K562 (cell line): Measurements from ENCODE around the gene SLC24A3. TPM values are rescaled to one million over a fixed set of nuclear protein-coding genes. Genes with fewer than 3 reads are reported as not detected.

ENCODE experiments used
- ATAC-seq: fragments of 200-7000 bp; cut with Tn5 transposase; 3 replicates; pipeline ENCODE4 v1.9.1; 2020; ENCODE audit warnings: moderate library complexity
- BruUV-seq: library from RNA; stranded (reverse); fragments of 400-500 nt; replicated peaks from 2 replicates; lab custom pipeline; 2021; lab: Mats Ljungman, UMichigan
- CTCF ChIA-PET: fragments of 300-600 bp; formaldehyde crosslinking; extraction: SDS; loops from one replicate; lab custom pipeline; 2021; ENCODE audit warnings: low intra/inter-chr PET ratio; lab: Yijun Ruan, JAX
- POLR2A ChIA-PET: fragments of 300-600, 350-650 bp; sonication (Branson Sonifier 250); formaldehyde crosslinking; extraction: SDS; loops from one replicate; lab custom pipeline; 2021; ENCODE audit warnings: antibody characterized with exemption, inconsistent platforms; lab: Yijun Ruan, JAX
- DNase-seq, 4 experiments: peaks; one replicate each; pipeline versions ENCODE4 v3.0.0 to v3.0.0-alpha.2; 2011 to 2018; ENCODE audit warnings: low spot score in 3 of 4, mixed read lengths in 3 of 4; ENCODE audit errors: extremely low read depth in 1 of 4
- FAIRE-seq: peaks from 2 replicates; lab custom pipeline; 2011; peaks lifted over from hg19 to GRCh38; lab: Jason Lieb, UNC
- H2AFZ ChIP-seq: 2 replicates; pipeline ENCODE4 v1.6.0; 2011; ENCODE audit warnings: low read depth, low read length, control low read depth, inconsistent platforms
- H3K27ac ChIP-seq: fragments of 200-600 bp; 3 replicates; pipeline ENCODE4 v1.8.0; 2011; ENCODE audit warnings: low read depth, mild to moderate bottlenecking, control low read depth, inconsistent platforms, low read length, moderate library complexity, mixed read lengths; ENCODE audit errors: extremely low read depth
- H3K27me3 ChIP-seq, 2 experiments: fragments of 300-600 bp in 1 of 2; 2 replicates in 1 of 2; 3 replicates in 1 of 2; pipeline versions ENCODE4 v1.6.0 to v1.8.0; 2011; ENCODE audit warnings: inconsistent platforms in 2 of 2, low read length in 2 of 2, mild to moderate bottlenecking in 1 of 2, mixed read lengths in 1 of 2, moderate library complexity in 1 of 2; ENCODE audit not compliant: control insufficient read depth in 2 of 2, insufficient read depth in 2 of 2
- H3K36me3 ChIP-seq: fragments of 300-600 bp; 3 replicates; pipeline ENCODE4 v1.8.0; 2011; ENCODE audit warnings: mild to moderate bottlenecking, low read length, inconsistent platforms; ENCODE audit not compliant: control insufficient read depth, insufficient read depth
- H3K4me1 ChIP-seq, 2 experiments: fragments of 200-600 bp in 1 of 2; replicated peaks in 1 of 2; 2 replicates in 1 of 2; 3 replicates in 1 of 2; pipeline versions ENCODE4 v1.5.1 to v1.8.0; 2011; ENCODE audit warnings: inconsistent platforms in 2 of 2, low read length in 2 of 2, mild to moderate bottlenecking in 1 of 2, mixed read lengths in 1 of 2, moderate library complexity in 1 of 2; ENCODE audit not compliant: control insufficient read depth in 2 of 2, insufficient read depth in 2 of 2
- H3K4me2 ChIP-seq: 2 replicates; pipeline ENCODE4 v1.6.1; 2011; ENCODE audit warnings: low read length, control low read depth, inconsistent platforms, mixed read lengths; ENCODE audit not compliant: insufficient read depth
- H3K4me3 ChIP-seq: fragments of 200-600 bp; sonication (generic), shearing (Covaris generic); 2 replicates; pipeline ENCODE4 v1.5.1; 2016; ENCODE audit warnings: control low read depth, inconsistent platforms
- H3K79me2 ChIP-seq: fragments of 200-600 bp; 3 replicates; pipeline ENCODE4 v1.8.0; 2011; ENCODE audit warnings: low read length, inconsistent platforms; ENCODE audit not compliant: control insufficient read depth, insufficient read depth
- H3K9ac ChIP-seq, 2 experiments: 2 replicates each; pipeline versions ENCODE4 v1.6.0 to v1.6.1; 2011; ENCODE audit warnings: low read depth in 2 of 2, low read length in 2 of 2, control low read depth in 1 of 2, inconsistent platforms in 1 of 2, mild to moderate bottlenecking in 1 of 2, mixed read lengths in 1 of 2; ENCODE audit not compliant: insufficient read depth in 1 of 2
- H3K9me1 ChIP-seq: one replicate; pipeline ENCODE4 v1.6.0; 2011; ENCODE audit warnings: inconsistent platforms, mild to moderate bottlenecking, low read length, moderate library complexity; ENCODE audit not compliant: control insufficient read depth, insufficient read depth
- H3K9me3 ChIP-seq: replicated peaks from 2 replicates; pipeline ENCODE4 v1.5.1; 2011; ENCODE audit warnings: low read depth, low read length, inconsistent platforms; ENCODE audit not compliant: control insufficient read depth, insufficient read depth
- H4K20me1 ChIP-seq: replicated peaks from 2 replicates; pipeline ENCODE4 v1.6.1; 2011; ENCODE audit warnings: low read length, inconsistent platforms, mixed read lengths; ENCODE audit not compliant: control insufficient read depth, insufficient read depth
- BCL6 ChIP-seq: fragments of 250-450 bp; sonication (Bioruptor Pico); IDR thresholded peaks from 2 replicates; pipeline ENCODE4 v1.4.0; 2020
- GABPB2 ChIP-seq: fragments of 250-450 bp; sonication (Bioruptor Pico); conservative IDR thresholded peaks from 2 replicates; pipeline ENCODE4 v1.5.1; 2021; ENCODE audit warnings: mild to moderate bottlenecking
- MYBL2 ChIP-seq, 2 experiments: fragments of 450-650 bp in 1 of 2; sonication (generic) in 1 of 2; formaldehyde crosslinking in 1 of 2; IDR thresholded peaks; 2 replicates each; pipeline versions ENCODE4 v1.6.1 to v1.8.1; 2017 to 2022; ENCODE audit warnings: borderline replicate concordance in 1 of 2, inconsistent platforms in 1 of 2, low read depth in 1 of 2, mild to moderate bottlenecking in 1 of 2, missing genetic modification reagents in 1 of 2, moderate library complexity in 1 of 2
- THRAP3 ChIP-seq: fragments of 450-650 bp; IDR thresholded peaks from 2 replicates; pipeline ENCODE4 v1.6.1; 2016; ENCODE audit warnings: mild to moderate bottlenecking, inconsistent platforms, borderline replicate concordance
- ZNF217 ChIP-seq: sonication (generic); formaldehyde crosslinking; IDR thresholded peaks from 2 replicates; pipeline ENCODE4 v1.8.0; 2022; ENCODE audit warnings: mild to moderate bottlenecking, missing genetic modification reagents
- whole genome bisulfite sequencing: fragments of 100-300 bp; shearing (Covaris generic); methylation state at CpG from one replicate; pipeline ENCODE4 v1.1.6; 2016; ENCODE audit warnings: low coverage, mixed read lengths; ENCODE audit not compliant: insufficient coverage; ENCODE audit errors: missing lambda C conversion rate; 5-methylcytosine and 5-hydroxymethylcytosine counted together
- in situ Hi-C: fragments of 300-500 bp; cut with MboI; formaldehyde crosslinking; loops from 4 replicates; pipeline ENCODE4 v1.15.0; 2018; ENCODE audit warnings: inconsistent platforms, mixed read lengths
- intact Hi-C: fragments of 100-400 bp; cut with micrococcal nuclease; formaldehyde crosslinking; loops from 2 replicates; pipeline ENCODE4 v1.14.2; 2022
- polyA plus RNA-seq, 8 experiments: library from polyadenylated mRNA; depleted of rRNA in 4 of 8; stranded (reverse) in 5 of 8; unstranded in 3 of 8; fragments of >200 nt; fragmentation: Nextera tagmentation in 2 of 8; fragmentation: Illumina TruSeq in 1 of 8; extraction: Ambion mirVana in 2 of 8; extraction: Trizol in 1 of 8; gene quantifications; 2 replicates each; pipeline versions ENCODE4 v1.2.1 to v1.2.3, GENCODE V29; 2011 to 2014; ENCODE audit warnings: inconsistent platforms in 1 of 8, missing spikeins in 1 of 8
- total RNA-seq, 7 experiments: library from RNA; depleted of rRNA in 6 of 7; stranded (reverse); fragments of >200 nt in 6 of 7; fragmentation: Illumina TruSeq in 2 of 7; extraction: Trizol in 2 of 7; gene quantifications; 2 replicates each; pipeline versions ENCODE4 v1.2.1 to v1.2.3, GENCODE V29; 2011 to 2021; ENCODE audit warnings: low replicate concordance in 1 of 7

The SLC24A3 gene
- total and polyA plus RNA-seq, 9 of the 15 experiments (the other 6 are each of a cell fraction or from before 2014, with no cell fraction given) = not detected

GRCh38 chr20:19557291-19557690, 344.8 kb downstream of the SLC24A3 start:
- no peaks in the 10 kb centered on the region for H3K9me1 ChIP-seq
- H3K27ac ChIP-seq = no peak overlapping the region
- POLR2A ChIA-PET = no interaction called here
- intact Hi-C loops (no loop called here), in situ Hi-C loops (no loop called here)
- H3K4me2 ChIP-seq = no peak overlapping the region
- 0% methylated on average over 1 of the region's 1 CpG for WGBS
- H3K27me3 ChIP-seq = no peaks in the 10 kb centered on the region
- BruUV-seq = no TSS peak
- no peak for TF ChIP-seq BCL6 (CRISPR knock-in tag)
- no peak for TF ChIP-seq MYBL2 (IDR thresholded peaks at IDR 0.05; ENCODE audit: low read depth)
- no peak for TF ChIP-seq MYBL2 (CRISPR knock-in tag; IDR thresholded peaks at IDR 0.05; ENCODE audit: borderline replicate concordance)
- CTCF ChIA-PET = no interaction called here
- FAIRE-seq (no peak), ATAC-seq (no peak), DNase-seq (no peak)
- H3K4me1 ChIP-seq = no peaks in the 10 kb centered on the region
- H3K4me3 ChIP-seq = no peak overlapping the region
- no peak overlapping the region for H2AFZ ChIP-seq
- H4K20me1 ChIP-seq = no peaks in the 10 kb centered on the region
- H3K36me3 ChIP-seq = no peaks in the 10 kb centered on the region
- no peak overlapping the region for H3K9ac ChIP-seq
- H3K79me2 ChIP-seq = no peaks in the 10 kb centered on the region
- no peaks in the 10 kb centered on the region for H3K9me3 ChIP-seq

- POLR2A ChIA-PET = no interaction called here
- intact Hi-C loops = no loop called here
- H3K27ac ChIP-seq = no peak overlapping the region
- no peak for TF ChIP-seq THRAP3
- no peak for TF ChIP-seq GABPB2 (CRISPR knock-in tag)
- no peak for TF ChIP-seq ZNF217 (CRISPR knock-in tag)
- TF ChIP-seq, all 486 proteins: peak for 0
- Histone ChIP-seq H4K20me1 (no peaks in the 10 kb centered on the region), H3K9ac (no peak overlapping the region), H3K4me2 (no peak overlapping the region), H3K9me3 (no peaks in the 10 kb centered on the region), H3K36me3 (no peaks in the 10 kb centered on the region), H3K4me3 (no peak overlapping the region), H2AFZ (no peak overlapping the region), H3K79me2 (no peaks in the 10 kb centered on the region), H3K27me3 (no peaks in the 10 kb centered on the region), H3K4me1 (no peaks in the 10 kb centered on the region), H3K9me1 (no peaks in the 10 kb centered on the region)
- ATAC-seq = no peak
- FAIRE-seq = no peak
- in situ Hi-C loops = no loop called here
- no TSS peak for BruUV-seq
- CTCF ChIA-PET = no interaction called here
- no peak for DNase-seq
- WGBS = 0% methylated on average over 8 of the region's 8 CpGs
Measured at GRCh38 chr20:19560881-19561480, 348.5 kb downstream of the SLC24A3 start.
